SK-N-SH treated with all-trans-retinoic acid at 6 μM for 48 hours (cell line): Measurements from ENCODE around the gene SLC10A3.

Experiments
- ATAC-seq: fragments of 200-7000 bp; cut with Tn5 transposase; 3 replicates; pipeline ENCODE4 v1.9.1; 2020; ENCODE audit warnings: mild to moderate bottlenecking, moderate library complexity
- BACH2 ChIP-seq: fragments of 250-450 bp; sonication (Bioruptor Pico); IDR thresholded peaks from 2 replicates; pipeline ENCODE4 v1.9.0; 2021; ENCODE audit warnings: mild to moderate bottlenecking, borderline replicate concordance
- CREB5 ChIP-seq: fragments of 250-450 bp; sonication (Bioruptor Pico); IDR thresholded peaks from 2 replicates; pipeline ENCODE4 v1.5.1; 2020; ENCODE audit warnings: low read depth, mild to moderate bottlenecking, moderate library complexity
- CSDC2 ChIP-seq: fragments of 250-450 bp; sonication (Bioruptor Pico); IDR thresholded peaks from 2 replicates; pipeline ENCODE4 v1.5.0; 2020; ENCODE audit warnings: mild to moderate bottlenecking, moderate library complexity
- CSRNP3 ChIP-seq: fragments of 250-450 bp; sonication (Bioruptor Pico); IDR thresholded peaks from 2 replicates; pipeline ENCODE4 v1.5.1; 2021; ENCODE audit warnings: mild to moderate bottlenecking, moderate library complexity
- ESRRG ChIP-seq: fragments of 250-450 bp; sonication (Bioruptor Pico); IDR thresholded peaks from 2 replicates; pipeline ENCODE4 v1.6.1; 2021; ENCODE audit warnings: mild to moderate bottlenecking
- PATZ1 ChIP-seq: fragments of 250-450 bp; sonication (Bioruptor Pico); IDR thresholded peaks from 2 replicates; pipeline ENCODE4 v1.8.0; 2020; ENCODE audit warnings: mild to moderate bottlenecking, moderate library complexity, borderline replicate concordance
- POU6F1 ChIP-seq: fragments of 250-450 bp; sonication (Bioruptor Pico); IDR thresholded peaks from 2 replicates; pipeline ENCODE4 v1.8.0; 2021; ENCODE audit warnings: low read depth, mild to moderate bottlenecking, moderate library complexity, borderline replicate concordance
- RARB ChIP-seq: fragments of 250-450 bp; sonication (Bioruptor Pico); IDR thresholded peaks from 2 replicates; pipeline ENCODE4 v1.8.0; 2021; ENCODE audit warnings: mild to moderate bottlenecking, moderate library complexity
- SNAI2 ChIP-seq: fragments of 250-450 bp; sonication (Bioruptor Pico); IDR thresholded peaks from 2 replicates; pipeline ENCODE4 v1.5.0; 2020; ENCODE audit warnings: mild to moderate bottlenecking, moderate library complexity
- TCF4 ChIP-seq: fragments of 250-450 bp; sonication (Bioruptor Pico); IDR thresholded peaks from 2 replicates; pipeline ENCODE4 v1.8.0; 2021; ENCODE audit warnings: mild to moderate bottlenecking, moderate library complexity, borderline replicate concordance
- TOX ChIP-seq: fragments of 250-450 bp; sonication (Bioruptor Pico); IDR thresholded peaks from 2 replicates; pipeline ENCODE4 v1.8.0; 2021; ENCODE audit warnings: mild to moderate bottlenecking, moderate library complexity, borderline replicate concordance
- TSHZ2 ChIP-seq: fragments of 250-450 bp; sonication (Bioruptor Pico); IDR thresholded peaks from 2 replicates; pipeline ENCODE4 v1.5.0; 2020; ENCODE audit warnings: mild to moderate bottlenecking, moderate library complexity
- ZC3H10 ChIP-seq: fragments of 250-450 bp; sonication (Bioruptor Pico); IDR thresholded peaks from 2 replicates; pipeline ENCODE4 v1.5.1; 2021; ENCODE audit warnings: mild to moderate bottlenecking, moderate library complexity
- ZFP3 ChIP-seq: fragments of 250-450 bp; sonication (Bioruptor Pico); IDR thresholded peaks from 2 replicates; pipeline ENCODE4 v1.5.0; 2020; ENCODE audit warnings: mild to moderate bottlenecking, moderate library complexity
- ZFP30 ChIP-seq: fragments of 450-650 bp; formaldehyde crosslinking; IDR thresholded peaks from 2 replicates; pipeline ENCODE4 v1.5.0; 2022; ENCODE audit warnings: mild to moderate bottlenecking, moderate library complexity
- ZNF565 ChIP-seq: fragments of 450-650 bp; formaldehyde crosslinking; conservative IDR thresholded peaks from 2 replicates; pipeline ENCODE4 v1.5.0; 2020; ENCODE audit warnings: low read depth, mild to moderate bottlenecking, moderate library complexity
- ZNF8 ChIP-seq: fragments of 450-650 bp; formaldehyde crosslinking; IDR thresholded peaks from 2 replicates; pipeline ENCODE4 v1.5.0; 2020; ENCODE audit warnings: mild to moderate bottlenecking, moderate library complexity

The SLC10A3 gene

GRCh38 chrX:154452823-154453222, 37.6 kb downstream of the SLC10A3 start:
- no peak for ATAC-seq
- TF ChIP-seq TSHZ2 (CRISPR knock-in tag) (no peak), TCF4 (CRISPR knock-in tag) (no peak), CSDC2 (CRISPR knock-in tag) (no peak), CREB5 (CRISPR knock-in tag) (no peak), RARB (CRISPR knock-in tag) (no peak), POU6F1 (CRISPR knock-in tag) (no peak), ZC3H10 (CRISPR knock-in tag) (no peak), SNAI2 (CRISPR knock-in tag) (no peak), ZNF8 (CRISPR knock-in tag) (no peak), CSRNP3 (no peak), ZFP3 (no peak), PATZ1 (no peak)
- TF ChIP-seq, all 23 proteins: peak for 0

GRCh38 chrX:154450312-154450711, 40.1 kb downstream of the SLC10A3 start:
- ATAC-seq = no peak
- TF ChIP-seq TOX (CRISPR knock-in tag) = no peak
- no peak for TF ChIP-seq TSHZ2 (CRISPR knock-in tag)
- TF ChIP-seq BACH2 (CRISPR knock-in tag) = no peak
- TF ChIP-seq ZNF565 = no peak
- no peak for TF ChIP-seq ZFP30
- TF ChIP-seq ESRRG (CRISPR knock-in tag) = no peak
- TF ChIP-seq ZFP3 = no peak
- no peak for TF ChIP-seq SNAI2 (CRISPR knock-in tag)
- no peak for TF ChIP-seq TCF4 (CRISPR knock-in tag)
- TF ChIP-seq POU6F1 (CRISPR knock-in tag) = no peak
- TF ChIP-seq PATZ1 = no peak
- no peak for TF ChIP-seq ZC3H10 (CRISPR knock-in tag)
